Left colon (tissue), 2 donors: ENCODE results near the gene ROR1. TPM values are rescaled to one million over a fixed set of nuclear protein-coding genes. Genes with fewer than 3 reads are reported as not detected.
A peak's percentile ranks its signal among the peaks of the same experiment; 100 is the strongest.

Source experiments
- ATAC-seq: fragments of 200-7000 bp; cut with Tn5 transposase; one replicate; pipeline ENCODE4 v1.9.1; 2020; ENCODE audit warnings: mild to moderate bottlenecking, moderate library complexity
- DNase-seq, 2 donors: peaks; one replicate each; pipeline ENCODE4 v3.0.0-alpha.2; 2020
- intact Hi-C, 2 donors: fragments of 100-400 bp; cut with DNase I in 1 of 2; cut with micrococcal nuclease in 1 of 2; formaldehyde crosslinking; loops; one replicate each; pipeline versions ENCODE4 v1.11.2 to v1.14.0; 2022; cut with DNase I, micrococcal nuclease
- total RNA-seq, 2 donors: library from RNA; stranded (reverse); fragmentation: NEBNext Ultra II Directional; extraction: Animal tissue kit (Norgen Biotek cat#: 25700); gene quantifications; one replicate each; pipeline ENCODE4 v1.2.1, GENCODE V29; 2021
- donor health status: DM: no; HTN: no; CAD: no.
- donor health status: DM: yes; HTN: yes; CAD: no.

The ROR1 gene
- total RNA-seq, 2 donors from 2014 or later: 5.1 to 7.1 TPM

DNA sequence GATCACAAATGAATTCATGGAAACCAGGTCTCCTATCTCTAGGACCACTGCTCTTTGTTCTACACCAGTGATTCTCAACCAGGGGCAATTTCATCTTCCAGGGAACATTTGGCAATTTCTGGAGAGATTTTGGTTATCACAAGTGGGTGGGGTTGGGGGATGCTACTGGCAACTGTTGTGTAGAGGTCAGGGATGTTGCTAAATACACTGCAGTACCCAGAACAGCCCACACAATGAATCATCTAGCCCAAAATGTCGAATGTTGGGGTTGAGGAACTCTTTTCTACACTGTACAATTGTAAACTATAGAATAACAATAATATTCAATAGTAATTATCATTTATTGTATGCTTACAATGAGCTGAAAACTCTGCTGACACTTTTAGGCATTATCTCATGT is 373.9 kb downstream of the ROR1 start:
- DNase-seq (no peak), ATAC-seq (no peak)
- intact Hi-C loops: no loop called here

DNA sequence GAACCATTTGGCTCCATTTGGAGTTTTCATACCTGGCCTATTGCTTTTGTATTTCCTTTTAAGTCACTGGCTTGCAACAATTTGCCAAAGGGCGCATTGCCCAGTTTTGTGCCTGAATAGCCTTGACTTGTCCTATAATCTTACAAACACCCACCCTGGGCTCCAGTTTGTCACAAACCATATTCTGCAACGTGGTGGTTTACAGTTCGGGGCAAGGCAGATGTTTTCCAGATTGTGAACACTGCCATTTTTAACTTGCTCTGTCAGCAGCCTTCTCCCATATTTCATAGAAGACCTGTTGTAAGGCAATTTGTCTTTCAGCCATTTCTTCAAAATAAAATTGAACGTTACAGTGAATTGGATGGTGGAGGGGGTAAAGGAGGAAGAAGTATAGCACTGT is 376.4 kb downstream of the ROR1 start:
- ATAC-seq: no peak
- intact Hi-C loops: no loop called here

DNA sequence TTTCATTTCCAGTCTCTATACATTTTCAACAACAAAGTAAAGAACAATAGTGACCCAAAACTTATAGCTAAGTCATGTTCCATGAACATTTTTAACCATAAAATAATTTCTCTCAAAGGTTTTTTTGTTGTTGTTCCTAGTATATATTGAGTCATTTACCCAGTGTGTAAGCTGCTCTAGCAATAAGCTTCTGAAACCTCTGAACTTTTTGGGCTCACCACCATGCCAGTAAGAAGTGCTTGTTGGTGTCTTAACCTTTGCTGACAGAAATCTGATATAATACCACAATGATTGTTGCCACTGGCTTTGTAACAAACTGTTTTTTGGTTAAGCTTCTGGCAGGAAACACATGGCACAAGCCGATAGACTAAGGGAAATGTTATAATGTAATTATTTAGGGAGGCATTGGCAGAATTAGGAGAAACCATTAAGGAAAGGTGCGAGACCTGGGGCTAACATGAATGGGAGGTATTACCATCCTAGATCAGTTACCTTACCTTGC is 377.0 kb downstream of the ROR1 start:
- DNase-seq: no peak
- intact Hi-C loops: no loop called here
- no peak for ATAC-seq

More for the DNA sequence above, 376.4 kb downstream of the ROR1 start:
- no peak for DNase-seq

DNA sequence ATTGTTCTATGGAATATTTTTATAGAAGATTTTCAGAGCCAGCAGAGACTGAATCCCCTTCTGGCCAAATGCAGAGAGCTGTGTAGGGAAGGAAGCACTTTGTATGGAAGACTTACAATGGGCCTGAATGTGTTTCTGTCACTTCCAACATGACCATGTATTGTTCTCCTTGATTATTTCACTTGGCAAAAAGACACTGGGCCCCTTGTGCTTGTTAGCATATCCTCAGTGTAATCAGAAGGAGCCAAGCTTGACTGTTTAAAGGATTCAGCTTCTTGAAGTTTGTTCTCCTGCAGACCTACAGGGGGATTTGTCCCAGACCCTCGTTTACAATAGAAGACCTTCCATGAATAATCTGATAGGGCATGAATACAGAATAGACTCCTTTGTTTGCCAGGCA is 381.5 kb downstream of the ROR1 start:
- no peak for ATAC-seq
- intact Hi-C loops: no loop called here
- DNase-seq: no peak

DNA sequence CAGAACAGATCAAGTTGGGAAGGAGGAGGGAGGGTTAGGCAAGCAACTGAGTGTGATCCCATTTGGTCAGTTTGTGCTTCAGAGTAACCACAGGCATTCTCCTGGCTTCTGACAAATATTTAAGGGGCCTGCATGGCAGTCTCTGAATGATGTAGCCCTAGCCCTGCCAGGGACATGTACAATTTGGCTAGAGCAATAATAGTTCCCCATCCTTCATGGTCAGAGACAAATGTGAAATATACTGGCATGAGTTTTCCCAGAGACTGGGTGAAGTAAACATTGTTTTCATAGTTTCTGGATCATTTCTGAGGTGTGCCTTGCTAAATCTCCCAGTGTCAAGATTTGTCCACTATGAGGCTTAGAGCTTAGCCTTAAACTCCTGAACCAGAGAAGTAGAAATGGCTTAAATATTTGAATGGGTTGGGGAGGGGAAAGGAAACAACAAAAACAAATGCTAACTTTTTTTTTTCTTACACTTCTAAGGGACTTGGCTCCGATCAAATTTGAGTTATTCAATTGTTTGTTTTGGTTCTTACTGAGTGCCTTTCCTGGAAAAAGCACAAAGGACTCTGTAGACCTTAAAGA is 387.6 kb downstream of the ROR1 start:
- DNase-seq: no peak
- intact Hi-C loops: no loop called here
- ATAC-seq: no peak

DNA sequence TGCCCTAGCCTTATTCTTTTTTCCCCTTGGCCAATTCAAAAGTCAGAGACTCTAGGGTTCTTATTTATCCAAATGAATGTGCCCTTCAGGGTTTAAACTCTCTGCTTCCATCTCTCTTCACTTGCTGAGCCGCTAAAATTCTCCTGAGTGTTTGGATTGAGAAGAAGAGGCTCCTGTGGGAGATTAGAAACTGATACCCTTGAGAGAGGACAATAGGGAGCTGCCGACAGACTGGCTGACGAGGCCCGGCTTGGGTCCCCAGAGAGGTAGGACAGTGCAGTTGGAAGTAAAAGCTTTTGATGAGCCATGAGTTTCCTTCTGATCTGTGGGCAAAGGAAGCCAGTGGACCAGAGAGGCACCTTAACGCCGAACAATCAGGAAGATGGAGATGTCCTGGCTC is 388.3 kb downstream of the ROR1 start:
- intact Hi-C loops: no loop called here
- DNase-seq: no peak
- no peak for ATAC-seq

DNA sequence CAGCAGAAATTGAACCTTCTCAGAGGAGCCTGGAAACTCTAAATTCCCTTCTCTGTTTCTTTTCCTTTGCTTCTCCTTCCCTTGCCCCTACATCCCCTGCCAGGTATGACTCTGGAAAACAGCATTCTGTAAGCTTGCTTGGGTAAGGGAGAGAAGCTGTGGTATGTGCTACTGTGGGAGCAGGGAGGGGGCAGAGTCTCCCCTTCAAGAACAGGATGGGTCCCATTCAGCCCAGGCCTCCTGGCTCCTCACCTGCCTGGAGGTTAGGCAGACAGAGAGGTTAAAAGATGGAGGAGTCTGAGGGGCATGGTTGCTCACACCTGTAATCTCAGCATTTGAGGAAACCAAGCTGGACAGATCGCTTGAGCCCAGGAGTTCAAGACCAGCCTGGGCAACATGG is 389.0 kb downstream of the ROR1 start:
- intact Hi-C loops: no loop called here
- DNase-seq (no peak), ATAC-seq (no peak)

DNA sequence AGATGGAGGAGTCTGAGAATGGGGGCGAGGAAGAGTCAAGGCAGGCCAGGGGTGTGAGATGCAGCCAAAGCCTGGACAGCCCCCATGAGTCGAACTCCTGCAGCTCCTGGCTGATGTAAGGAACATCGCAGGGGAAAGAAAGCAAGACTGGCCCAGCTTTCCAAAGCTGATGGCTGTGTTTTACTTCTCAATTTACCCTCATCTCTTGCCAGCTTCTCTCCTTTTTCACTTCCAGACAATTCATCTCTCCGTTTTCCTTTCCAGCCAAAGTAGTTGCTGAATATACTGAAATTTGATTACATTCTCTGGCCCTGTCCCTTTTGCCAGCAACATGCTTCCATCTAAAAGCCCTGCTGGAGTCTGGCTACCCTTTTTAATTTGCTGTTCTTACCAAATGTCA is 389.6 kb downstream of the ROR1 start:
- DNase-seq (no peak), ATAC-seq (no peak)
- intact Hi-C loops: no loop called here

DNA sequence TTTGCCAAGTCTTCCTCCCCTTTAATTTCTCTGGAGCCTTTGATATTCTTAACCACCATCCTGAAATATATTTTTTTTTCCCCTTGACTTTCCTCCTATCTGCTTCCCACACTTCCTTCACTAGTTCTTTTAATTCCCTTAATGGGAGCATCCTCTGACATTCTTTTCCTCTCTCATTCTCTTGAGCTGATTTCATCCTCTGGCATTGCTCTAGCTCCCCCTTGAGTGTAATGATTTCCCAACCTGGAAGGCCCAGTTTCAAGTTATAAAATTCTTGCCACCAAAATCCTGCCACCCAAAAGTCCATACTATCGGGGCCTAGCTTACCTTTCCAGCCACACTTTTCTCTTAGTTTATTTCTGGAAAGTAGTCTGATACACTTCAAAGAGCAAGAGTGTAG is 390.2 kb downstream of the ROR1 start:
- ATAC-seq (no peak), DNase-seq (no peak)
- intact Hi-C loops: no loop called here

DNA sequence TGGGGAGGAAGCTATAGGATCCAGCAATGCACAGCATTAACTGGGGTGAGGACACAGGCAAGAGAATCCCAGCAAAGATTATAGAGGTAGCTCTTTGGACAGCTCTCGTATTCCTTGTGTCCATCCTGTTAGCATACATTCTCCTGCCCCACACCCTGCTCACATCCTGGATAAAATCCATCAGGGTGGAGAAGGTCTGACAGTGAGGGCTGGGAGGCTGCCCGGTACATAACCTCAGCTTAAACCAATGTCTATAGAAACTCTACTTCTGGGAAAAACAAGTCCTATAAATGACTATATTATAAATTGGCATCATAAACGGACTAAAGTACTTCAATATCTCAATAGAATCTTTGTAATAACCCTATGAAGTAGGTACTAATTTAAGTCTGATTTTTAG is 392.8 kb downstream of the ROR1 start:
- DNase-seq (no peak), ATAC-seq (no peak)
- intact Hi-C loops: no loop called here

DNA sequence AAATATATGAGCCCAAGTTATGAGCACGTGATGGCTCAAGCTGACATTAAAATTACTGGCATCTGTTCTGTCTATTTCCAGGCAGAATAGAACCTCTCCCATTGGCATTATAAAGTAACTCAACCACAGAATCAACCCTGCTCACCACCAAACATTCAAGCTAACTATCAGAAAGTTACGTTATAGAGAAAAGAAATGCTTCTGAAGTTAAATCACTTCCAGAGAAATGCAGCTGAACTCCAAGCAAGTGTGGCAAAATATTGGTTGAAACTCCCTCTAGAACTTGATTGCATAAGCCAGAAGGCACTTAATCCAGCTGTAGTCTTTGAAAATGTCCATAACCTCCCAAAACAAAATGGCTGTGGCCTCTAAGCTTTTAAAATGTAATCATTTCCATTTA is 393.4 kb downstream of the ROR1 start:
- DNase-seq: no peak

DNA sequence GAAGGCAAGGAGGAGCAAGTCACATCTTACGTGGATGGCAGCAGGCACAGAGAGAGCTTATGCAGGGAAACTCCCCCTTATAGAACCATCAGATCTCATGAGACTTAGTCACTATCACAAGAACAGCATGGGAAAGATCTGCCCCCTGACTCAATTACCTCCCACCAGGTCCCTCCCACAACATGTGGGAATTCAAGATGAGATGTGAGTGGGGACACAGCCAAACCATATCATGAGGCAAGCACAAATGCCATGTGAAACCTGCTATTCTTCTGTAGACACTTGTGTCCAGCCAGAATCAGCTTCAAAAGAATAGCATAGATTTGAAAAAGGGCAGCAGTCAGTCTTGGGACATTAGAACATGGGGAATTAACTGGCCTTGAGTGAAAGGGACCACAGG is 397.4 kb downstream of the ROR1 start:
- no peak for ATAC-seq
- intact Hi-C loops: no loop called here
- no peak for DNase-seq

More for the DNA sequence above, 393.4 kb downstream of the ROR1 start:
- no peak for ATAC-seq
- intact Hi-C loops: no loop called here

DNA sequence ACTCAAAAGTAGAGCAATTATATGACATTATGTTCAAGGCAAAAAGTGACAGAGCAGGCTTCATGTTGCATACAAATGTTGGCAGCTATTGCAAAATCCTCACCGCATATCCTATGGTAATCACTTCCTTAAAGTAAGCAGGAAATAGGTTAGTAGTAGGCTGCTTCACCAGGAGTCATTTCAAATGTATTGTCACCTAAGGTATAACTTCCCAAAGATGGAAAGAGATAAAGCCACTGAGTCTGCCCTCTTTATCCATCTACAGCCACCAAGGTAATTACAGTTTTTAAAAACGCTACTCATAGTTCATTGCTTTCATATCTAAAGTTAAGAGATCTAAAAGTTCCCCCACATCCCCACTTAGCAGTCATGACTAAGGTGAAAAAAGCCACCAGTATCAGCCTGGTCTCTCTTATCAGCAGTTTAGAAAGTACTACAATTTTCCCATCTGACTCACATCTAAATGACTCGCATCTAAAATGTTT is 398.0 kb downstream of the ROR1 start:
- intact Hi-C loops: no loop called here
- DNase-seq: no peak
- peak; percentile 93 for ATAC-seq

DNA sequence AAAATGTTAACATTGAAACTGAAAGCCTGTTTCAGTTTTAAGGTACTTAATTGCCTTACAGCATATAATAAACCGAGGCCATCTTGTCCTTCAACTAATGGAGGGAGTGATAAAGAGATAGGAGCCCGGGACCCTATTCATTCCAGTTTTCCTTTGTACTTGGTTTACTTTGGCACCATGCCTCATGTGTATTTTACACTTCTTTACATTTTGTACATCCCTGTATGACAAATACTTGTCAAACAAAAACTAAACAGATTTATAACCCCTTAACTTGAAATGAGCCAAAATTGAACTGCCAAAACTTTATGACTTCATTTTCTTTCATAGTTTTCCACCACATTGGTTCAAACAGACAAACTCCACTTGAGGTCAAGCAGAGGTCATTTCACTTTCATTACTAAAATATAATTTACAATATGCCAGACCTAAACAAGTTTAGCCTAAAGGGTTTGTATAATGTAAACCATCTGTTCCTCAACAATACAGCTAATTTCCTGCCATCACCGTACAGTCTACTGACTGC is 398.7 kb downstream of the ROR1 start:
- intact Hi-C loops: no loop called here
- DNase-seq (no peak), ATAC-seq (peak; percentile 68)

DNA sequence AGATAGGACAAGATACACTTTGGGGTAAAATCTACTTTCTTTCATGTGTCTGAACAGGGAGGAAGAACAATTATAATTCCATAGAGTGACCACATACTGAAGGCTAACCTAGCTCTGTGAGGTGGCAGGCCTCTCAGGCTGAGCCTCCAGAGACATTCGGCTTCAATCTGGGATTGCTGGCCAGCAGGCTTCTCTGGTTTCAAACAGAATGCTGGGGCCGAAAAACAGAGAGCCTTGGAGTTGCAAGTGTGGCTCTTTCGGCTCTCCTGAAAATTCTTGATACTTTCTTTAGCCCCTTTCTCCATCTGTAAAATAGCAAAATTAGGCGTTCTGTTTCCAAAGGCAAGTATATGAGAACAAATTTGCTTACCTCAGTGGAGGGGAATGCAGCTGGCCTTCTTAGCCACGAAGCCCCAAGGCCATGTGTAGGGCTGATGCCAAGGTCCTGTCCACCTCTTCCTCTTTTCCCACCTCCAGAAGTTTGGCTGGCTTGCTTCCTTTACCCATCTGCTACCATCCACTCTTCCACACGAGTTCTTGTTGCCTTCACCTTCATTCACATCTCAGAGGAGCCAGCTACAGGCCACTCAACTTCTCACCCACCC is 399.6 kb downstream of the ROR1 start:
- intact Hi-C loops: no loop called here
- ATAC-seq: no peak
- DNase-seq: no peak

DNA sequence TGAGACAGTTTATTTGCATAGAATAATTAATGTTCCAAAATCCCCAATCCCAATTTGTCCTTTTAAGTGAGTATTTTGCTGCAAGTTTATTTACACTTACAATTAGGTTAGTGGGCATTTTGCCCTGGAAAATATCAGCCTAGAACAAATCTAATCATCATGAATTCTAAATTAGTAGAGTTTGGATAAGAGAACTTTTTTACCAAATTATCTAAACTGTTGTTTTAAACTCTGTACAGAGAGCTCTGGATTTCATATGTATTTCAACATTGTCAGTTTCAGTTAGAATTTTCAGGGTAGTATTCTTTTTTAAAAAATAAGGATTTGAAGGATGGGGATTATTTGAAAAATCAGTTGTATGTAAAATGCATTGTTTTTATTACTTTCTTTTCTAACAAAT is 401.8 kb downstream of the ROR1 start:
- intact Hi-C loops: no loop called here
- no peak for ATAC-seq

DNA sequence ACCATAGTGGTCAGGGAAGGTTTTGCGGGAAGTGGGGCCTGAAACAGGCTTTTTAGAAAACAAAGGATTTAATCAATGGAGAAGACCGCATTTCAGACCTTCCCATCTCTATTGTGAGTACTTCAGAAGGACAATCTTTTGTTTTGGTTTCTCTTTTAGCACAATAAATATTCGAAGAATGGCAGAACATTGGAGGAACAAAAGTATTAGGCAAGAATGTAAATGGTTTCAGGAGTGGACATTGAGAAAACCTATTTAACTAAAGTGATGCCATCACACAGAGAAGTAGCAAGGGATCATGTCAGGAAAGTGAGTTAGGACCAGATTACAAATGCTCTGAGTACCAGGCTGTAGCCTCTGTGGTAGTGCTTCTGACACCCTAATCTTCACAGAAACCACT is 402.8 kb downstream of the ROR1 start:
- DNase-seq (no peak), ATAC-seq (no peak)
- intact Hi-C loops: no loop called here

More for the DNA sequence above, 401.8 kb downstream of the ROR1 start:
- DNase-seq: no peak

DNA sequence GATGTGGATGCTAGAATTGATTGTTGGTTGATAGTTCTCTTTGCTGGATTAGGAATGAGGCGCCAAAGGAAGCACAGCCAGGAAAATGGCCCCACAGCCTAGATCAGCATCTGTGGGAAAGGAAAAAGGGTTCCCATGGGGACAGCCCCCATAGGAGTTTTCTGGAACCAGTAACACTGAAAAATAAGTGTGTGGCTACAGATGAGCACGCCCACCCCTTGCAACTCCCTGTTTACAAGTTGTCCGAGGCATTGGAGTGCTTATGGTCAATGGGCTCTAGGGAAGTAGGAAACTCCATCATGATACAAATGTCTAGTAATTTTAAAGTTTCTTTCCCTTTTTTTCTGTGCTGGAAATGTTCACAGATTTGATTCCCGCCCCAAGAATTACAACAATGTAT is 405.8 kb downstream of the ROR1 start:
- ATAC-seq: no peak
- DNase-seq: no peak
- intact Hi-C loops: no loop called here

DNA sequence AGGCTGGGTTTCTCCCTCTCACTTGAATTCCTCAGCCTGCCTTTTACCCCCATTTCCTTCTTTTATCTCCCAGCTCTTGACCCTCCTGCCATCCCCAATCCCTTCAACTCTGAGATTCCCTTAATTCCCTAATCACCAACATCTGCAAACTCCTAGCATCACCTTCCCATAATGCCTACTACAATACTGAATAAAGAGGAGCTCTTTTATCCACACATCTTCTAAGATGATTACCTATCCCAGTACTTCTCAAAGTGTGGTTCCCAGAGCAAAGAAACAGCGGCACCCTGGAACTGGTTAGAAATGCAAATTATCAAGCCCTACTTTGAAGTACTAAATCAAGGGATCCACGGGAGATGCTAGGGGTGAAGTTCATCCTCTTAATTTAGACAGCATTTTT is 408.4 kb downstream of the ROR1 start:
- intact Hi-C loops: no loop called here
- no peak for ATAC-seq
- DNase-seq: no peak

DNA sequence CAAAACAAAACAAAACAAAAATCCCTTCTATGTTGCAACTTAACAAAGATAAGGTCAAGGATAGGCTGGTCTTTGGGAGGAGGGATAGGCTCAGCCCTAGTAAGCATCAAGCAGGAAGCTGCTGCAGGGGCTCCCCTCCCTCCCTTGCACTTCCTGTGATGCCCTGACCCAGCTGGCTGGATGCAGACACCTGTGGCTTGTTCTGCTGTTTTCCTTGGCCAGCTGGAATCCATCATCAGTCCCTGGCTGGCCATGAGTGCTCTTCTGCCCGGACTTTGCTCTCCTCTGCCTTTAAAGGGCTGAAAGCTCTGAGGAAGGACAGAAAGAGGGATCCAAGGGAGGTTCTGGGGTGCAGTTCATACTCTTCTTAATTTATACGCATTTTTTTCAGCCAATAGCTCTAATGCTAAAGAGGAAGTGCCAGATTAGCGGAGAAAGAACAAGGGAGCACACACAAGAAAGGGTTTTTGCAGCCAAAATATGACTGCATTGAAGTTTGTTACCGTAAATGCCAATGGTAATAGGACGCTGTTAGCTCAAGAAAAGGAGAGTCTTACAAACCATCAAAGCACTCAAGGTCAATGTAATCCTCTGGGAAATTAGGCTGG is 409.7 kb downstream of the ROR1 start:
- intact Hi-C loops: no loop called here
- ATAC-seq (no peak), DNase-seq (no peak)
